ENCODE results near the gene TDG.
A peak's percentile ranks its signal among the peaks of the same experiment; 100 is the strongest.

DNA sequence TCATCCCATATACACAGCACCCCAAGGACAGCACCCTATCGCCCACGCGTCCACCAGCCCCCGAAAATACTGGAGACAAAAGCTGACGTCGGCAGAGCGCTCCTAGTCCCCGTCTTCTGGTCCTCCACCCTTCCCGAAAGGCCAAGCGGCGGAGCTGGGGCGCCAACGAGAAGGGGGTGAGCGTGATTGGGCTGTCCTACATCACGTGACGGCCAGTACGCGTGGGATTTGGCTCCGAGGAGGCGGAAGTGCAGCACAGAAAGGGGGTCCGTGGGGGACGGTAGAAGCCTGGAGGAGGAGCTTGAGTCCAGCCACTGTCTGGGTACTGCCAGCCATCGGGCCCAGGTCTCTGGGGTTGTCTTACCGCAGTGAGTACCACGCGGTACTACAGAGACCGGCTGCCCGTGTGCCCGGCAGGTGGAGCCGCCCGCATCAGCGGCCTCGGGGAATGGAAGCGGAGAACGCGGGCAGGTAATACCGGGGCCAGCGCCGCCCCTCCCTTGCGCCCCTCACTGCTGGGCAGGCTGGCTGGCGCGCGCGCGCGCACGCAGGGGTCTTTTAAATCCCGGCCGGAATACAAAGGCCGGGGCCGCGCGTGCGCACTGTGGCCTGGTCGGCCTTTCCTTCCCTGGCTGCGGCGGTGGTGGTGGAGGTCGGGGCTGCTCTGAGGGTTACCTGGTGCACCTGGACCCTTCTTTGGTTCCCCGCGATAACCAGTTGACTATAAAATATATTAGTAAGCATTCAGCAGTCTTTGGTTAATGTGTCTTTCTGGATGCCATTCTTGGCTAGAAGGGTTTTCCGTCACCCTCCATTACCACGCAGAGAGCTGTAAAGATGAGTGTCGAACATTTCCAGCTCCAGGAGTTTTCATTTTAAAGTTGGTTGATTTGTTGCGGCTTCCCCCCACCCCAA lies at the start of gene TDG:
- TF ChIP-seq, protein P1, sequence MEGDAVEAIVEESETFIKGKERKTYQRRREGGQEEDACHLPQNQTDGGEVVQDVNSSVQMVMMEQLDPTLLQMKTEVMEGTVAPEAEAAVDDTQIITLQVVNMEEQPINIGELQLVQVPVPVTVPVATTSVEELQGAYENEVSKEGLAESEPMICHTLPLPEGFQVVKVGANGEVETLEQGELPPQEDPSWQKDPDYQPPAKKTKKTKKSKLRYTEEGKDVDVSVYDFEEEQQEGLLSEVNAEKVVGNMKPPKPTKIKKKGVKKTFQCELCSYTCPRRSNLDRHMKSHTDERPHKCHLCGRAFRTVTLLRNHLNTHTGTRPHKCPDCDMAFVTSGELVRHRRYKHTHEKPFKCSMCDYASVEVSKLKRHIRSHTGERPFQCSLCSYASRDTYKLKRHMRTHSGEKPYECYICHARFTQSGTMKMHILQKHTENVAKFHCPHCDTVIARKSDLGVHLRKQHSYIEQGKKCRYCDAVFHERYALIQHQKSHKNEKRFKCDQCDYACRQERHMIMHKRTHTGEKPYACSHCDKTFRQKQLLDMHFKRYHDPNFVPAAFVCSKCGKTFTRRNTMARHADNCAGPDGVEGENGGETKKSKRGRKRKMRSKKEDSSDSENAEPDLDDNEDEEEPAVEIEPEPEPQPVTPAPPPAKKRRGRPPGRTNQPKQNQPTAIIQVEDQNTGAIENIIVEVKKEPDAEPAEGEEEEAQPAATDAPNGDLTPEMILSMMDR (IDR thresholded peaks at IDR 0.05), result peak in 2 of 4 experiments; percentile 33 to 36
- TF ChIP-seq POLR2AphosphoS5 (IDR thresholded peaks at IDR 0.05), result peak; percentile 99
- peak; percentile 84 for TF ChIP-seq POLR2A (IDR thresholded peaks at IDR 0.05)

All from prostate gland (tissue), 2 donors.